Heart left ventricle (tissue), 16 donors: ENCODE results near the gene SARS1. TPM values are rescaled to one million over a fixed set of nuclear protein-coding genes. Genes with fewer than 3 reads are reported as not detected.

ENCODE experiments used
- ATAC-seq, 4 donors: fragments of 200-7000 bp; cut with Tn5 transposase; one replicate each; pipeline ENCODE4 v1.9.1; 2020 to 2022; ENCODE audit warnings: moderate library complexity in 4 of 4, mild to moderate bottlenecking in 3 of 4, moderate number of reproducible peaks in 1 of 4
- DNase-seq, 5 donors: peaks; one replicate each; pipeline ENCODE4 v3.0.0-alpha.2; 2020
- H3K27ac ChIP-seq, 12 donors: fragments of 200-600 bp; sonication (generic) in 4 of 12; one replicate each; pipeline versions ENCODE4 v1.5.0 to v1.8.0; 2016 to 2022; ENCODE audit warnings: mild to moderate bottlenecking in 2 of 12
- H3K27me3 ChIP-seq, 9 donors: fragments of 200-600 bp; sonication (generic) in 2 of 9; one replicate each; pipeline versions ENCODE4 v1.5.1 to v1.8.0; 2016 to 2022; ENCODE audit warnings: mild to moderate bottlenecking in 3 of 9
- H3K36me3 ChIP-seq, 9 donors: fragments of 200-600 bp; sonication (generic) in 2 of 9; one replicate each; pipeline versions ENCODE4 v1.5.0 to v1.8.0; 2018 to 2022; ENCODE audit warnings: mild to moderate bottlenecking in 2 of 9
- H3K4me1 ChIP-seq, 12 donors: fragments of 200-600 bp; sonication (generic) in 4 of 12; one replicate each; pipeline versions ENCODE4 v1.5.0 to v1.8.0; 2016 to 2022; ENCODE audit warnings: mild to moderate bottlenecking in 3 of 12
- H3K4me3 ChIP-seq, 12 donors: fragments of 200-600 bp; sonication (generic) in 4 of 12; one replicate each; pipeline versions ENCODE4 v1.5.0 to v1.8.0; 2017 to 2022; ENCODE audit warnings: mild to moderate bottlenecking in 9 of 12, moderate library complexity in 4 of 12
- H3K9me3 ChIP-seq, 12 donors: fragments of 200-600 bp; sonication (generic) in 4 of 12; one replicate each; pipeline versions ENCODE4 v1.5.0 to v1.8.0; 2016 to 2022; ENCODE audit warnings: mild to moderate bottlenecking in 1 of 12
- POLR2A ChIP-seq, 2 donors: fragments of 450-650 bp; IDR thresholded peaks; one replicate each; pipeline ENCODE4 v1.6.1; 2017; ENCODE audit warnings: antibody characterized with exemption in 2 of 2, mild to moderate bottlenecking in 2 of 2, moderate library complexity in 2 of 2
- WGBS, 4 donors: extraction: QIAGEN DNeasy Blood & Tissue Kit in 2 of 4; methylation state at CpG; one replicate each; pipeline versions ENCODE4 v1.1.5 to v1.1.7; 2013 to 2018; 5-methylcytosine and 5-hydroxymethylcytosine counted together
- intact Hi-C, 10 donors: fragments of 100-400 bp; cut with DNase I; formaldehyde crosslinking; loops; one replicate each; pipeline versions ENCODE4 v1.11.1 to v1.14.2; 2022
- polyA plus RNA-seq, 2 donors: library from polyadenylated mRNA; stranded (reverse); fragments of 200-250 nt; gene quantifications; one replicate each; pipeline ENCODE4 v1.2.3, GENCODE V29; 2013
- total RNA-seq, 9 donors: library from RNA; depleted of rRNA in 2 of 9; stranded (reverse); fragments of >200 nt in 2 of 9; fragmentation: NEBNext Ultra II Directional in 3 of 9; extraction: Animal tissue kit (Norgen Biotek cat#: 25700) in 3 of 9; gene quantifications; one replicate each; pipeline versions ENCODE4 v1.1.0 to v1.2.4, GENCODE V29; 2016 to 2023
- TF ChIP-seq, protein P1 (sequence below), 12 donors: fragments of 200-600 bp; sonication (generic) in 4 of 12; IDR thresholded peaks; one replicate each; pipeline versions ENCODE4 v1.5.0 to v1.8.0; 2018 to 2022; ENCODE audit warnings: antibody characterized with exemption in 12 of 12, mild to moderate bottlenecking in 5 of 12
- donor health status: ischemic (EF 13 %, LVEDD 7.1; RV severe dilation, severe dysfunction).
- donor health status: healthy with polysubstance abuse.
- donor health status: DM: no; HTN: yes; CAD: no.
- donor health status: DM: no; HTN: no; CAD: no.
- donor health status: ischemic (EF 25% LVEDD 6.9; RV normal size, moderate dysfunction).
- donor health status: ischemic (EF 25% LVEDD 5.7; RV mildly dilated, moderate dysfunction).
- donor health status: healthy.
- donor health status: DM: yes; HTN: yes; CAD: no.
- donor health status: ischemic (EF 35%, LVEDD 5.7; RV mildly dilated, moderate dysfunction).
- donor health status: nonischemic (EF 11% LVEDD 7.7; RV severe dilation, severe dysfunction).
- donor health status: DM: yes; HTN: yes; CAD: no.
- donor health status: PGD.
- donor health status: ischemic (EF 29% LVEDD 5.4; RV normal size, mild dysfunction).
- donor health status: nonischemic (EF 23%, LVEDD 6.1; RV moderate dilation, normal function).

Gene SARS1
- total and polyA plus RNA-seq, 11 donors, result 41.1 to 179 (median 102) TPM

GRCh38 chr1:109279615-109280278, 66.0 kb downstream of the SARS1 start:
- Histone ChIP-seq H3K4me3 (no peak overlapping the region), H3K36me3 (peaks cover 0 to 9% (median 0%) of the 10 kb centered on the region in 9 donors), H3K9me3 (no peaks in the 10 kb centered on the region), H3K27me3 (no peaks in the 10 kb centered on the region), H3K27ac (no peak overlapping the region), H3K4me1 (peaks cover 0 to 36% (median 14%) of the 10 kb centered on the region in 12 donors)
- TF ChIP-seq POLR2A (IDR thresholded peaks at IDR 0.05), result no peak
- TF ChIP-seq, protein P1, sequence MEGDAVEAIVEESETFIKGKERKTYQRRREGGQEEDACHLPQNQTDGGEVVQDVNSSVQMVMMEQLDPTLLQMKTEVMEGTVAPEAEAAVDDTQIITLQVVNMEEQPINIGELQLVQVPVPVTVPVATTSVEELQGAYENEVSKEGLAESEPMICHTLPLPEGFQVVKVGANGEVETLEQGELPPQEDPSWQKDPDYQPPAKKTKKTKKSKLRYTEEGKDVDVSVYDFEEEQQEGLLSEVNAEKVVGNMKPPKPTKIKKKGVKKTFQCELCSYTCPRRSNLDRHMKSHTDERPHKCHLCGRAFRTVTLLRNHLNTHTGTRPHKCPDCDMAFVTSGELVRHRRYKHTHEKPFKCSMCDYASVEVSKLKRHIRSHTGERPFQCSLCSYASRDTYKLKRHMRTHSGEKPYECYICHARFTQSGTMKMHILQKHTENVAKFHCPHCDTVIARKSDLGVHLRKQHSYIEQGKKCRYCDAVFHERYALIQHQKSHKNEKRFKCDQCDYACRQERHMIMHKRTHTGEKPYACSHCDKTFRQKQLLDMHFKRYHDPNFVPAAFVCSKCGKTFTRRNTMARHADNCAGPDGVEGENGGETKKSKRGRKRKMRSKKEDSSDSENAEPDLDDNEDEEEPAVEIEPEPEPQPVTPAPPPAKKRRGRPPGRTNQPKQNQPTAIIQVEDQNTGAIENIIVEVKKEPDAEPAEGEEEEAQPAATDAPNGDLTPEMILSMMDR (IDR thresholded peaks at IDR 0.05), result no peak
- 82 to 90% (median 85%) methylated on average over 5 of the region's 5 CpGs for WGBS, 4 donors
- no peak for DNase-seq
- intact Hi-C loops, result loop anchor here in 9 of 10 donors (5.0 to 10.0 kb wide), 5 partner anchors 63 to 255 kb away; partner anchors contain the start of gene GPR61 (in 1 of the 9)
- ATAC-seq, result no peak

DNA sequence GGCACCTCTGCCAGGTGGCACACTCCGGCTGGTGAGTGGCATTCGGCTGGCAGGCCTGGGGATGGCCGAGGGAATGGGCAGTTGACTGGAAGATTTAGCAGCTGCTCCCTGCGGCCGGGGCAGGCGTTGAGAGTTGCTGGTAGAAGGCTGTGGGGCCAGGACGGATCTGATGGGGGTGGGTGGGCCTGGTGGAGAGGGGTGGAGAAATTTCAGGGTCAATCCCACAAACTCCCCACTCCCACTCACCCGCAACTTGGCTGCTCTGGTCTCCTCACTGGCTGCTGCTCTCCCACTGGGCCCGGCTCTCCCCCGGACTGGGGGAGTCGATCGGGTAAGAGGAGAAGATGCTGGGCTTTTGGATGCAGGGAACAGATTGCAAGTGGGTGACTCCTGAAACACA, 67.1 kb downstream of the SARS1 start:
- H3K4me3 ChIP-seq, result no peak overlapping the region
- 90 to 95% (median 94%) methylated on average over 12 of the region's 12 CpGs for WGBS, 4 donors
- ATAC-seq (no peak), DNase-seq (no peak)
- intact Hi-C loops, result loop anchor here in 4 of 10 donors (5.0 to 10.0 kb wide), 4 partner anchors 61 to 251 kb away; no protein-coding TSS in a partner anchor
- no peak overlapping the region for H3K27ac ChIP-seq
- no peaks in the 10 kb centered on the region for H3K27me3 ChIP-seq
- H3K9me3 ChIP-seq, result no peaks in the 10 kb centered on the region
- no peak for TF ChIP-seq POLR2A (IDR thresholded peaks at IDR 0.05)
- TF ChIP-seq, protein P1 (IDR thresholded peaks at IDR 0.05), result no peak
- peaks cover 0 to 36% (median 14%) of the 10 kb centered on the region in 12 donors for H3K4me1 ChIP-seq
- peaks cover 0 to 9% (median 0%) of the 10 kb centered on the region in 9 donors for H3K36me3 ChIP-seq

DNA sequence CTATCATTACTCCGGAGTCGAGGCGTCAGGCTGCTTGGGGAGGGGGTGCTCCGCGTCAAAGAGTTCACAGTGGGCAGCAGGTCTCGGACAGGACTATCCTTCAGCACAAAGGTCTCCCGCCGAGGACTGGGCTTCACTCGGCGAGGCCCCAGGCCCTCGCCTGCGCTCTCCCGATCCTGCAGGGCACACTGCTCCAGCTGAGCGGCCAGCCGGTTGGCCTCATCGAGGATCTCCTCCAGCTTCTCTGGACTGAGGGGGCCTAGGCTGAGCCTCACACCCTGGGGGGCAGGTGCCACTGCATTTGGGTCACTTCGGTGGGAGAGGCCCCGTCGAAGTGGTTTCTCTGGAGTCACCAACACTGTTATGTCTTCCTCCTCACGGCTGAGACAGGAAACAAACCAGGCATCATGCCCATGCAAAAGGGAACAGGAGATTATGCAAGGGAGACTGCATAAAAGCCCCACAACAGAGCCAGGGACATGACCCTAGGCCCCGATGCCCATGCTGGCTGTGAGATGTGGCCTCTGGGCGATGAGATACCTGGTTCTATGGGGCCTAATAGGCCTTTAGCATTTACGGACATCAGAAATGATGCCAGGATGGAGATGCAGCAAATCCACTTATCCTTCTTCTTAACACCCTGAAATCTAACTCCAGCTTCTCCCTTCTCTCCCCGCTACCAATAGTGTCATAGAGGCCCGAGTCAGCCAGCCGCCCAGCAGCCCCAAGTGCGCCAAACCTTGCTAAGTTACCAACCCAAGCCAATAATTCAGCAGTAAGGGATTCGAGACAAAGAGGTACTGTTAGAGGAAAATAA, 68.2 kb downstream of the SARS1 start:
- Histone ChIP-seq H3K27me3 (no peaks in the 10 kb centered on the region), H3K9me3 (no peaks in the 10 kb centered on the region), H3K4me3 (peak overlapping the region in 9 of 12 donors; percentile 62 to 77 (median 68)), H3K36me3 (peaks cover 0 to 9% (median 0%) of the 10 kb centered on the region in 9 donors), H3K27ac (peak overlapping the region in 4 of 12 donors; percentile 12 to 91 (median 90)), H3K4me1 (peaks cover 0 to 36% (median 14%) of the 10 kb centered on the region in 12 donors)
- 69 to 70% (median 69%) methylated on average over 27 to 28 of the region's 28 CpGs for WGBS, 4 donors
- intact Hi-C loops, result loop anchor here in 5 of 10 donors (2.0 to 10.0 kb wide), 5 partner anchors 60 to 250 kb away; no protein-coding TSS in a partner anchor
- TF ChIP-seq, protein P1 (IDR thresholded peaks at IDR 0.05), result no peak
- no peak for TF ChIP-seq POLR2A (IDR thresholded peaks at IDR 0.05)
- no peak for ATAC-seq
- no peak for DNase-seq
